GM23338 (cell line): ENCODE results near the gene TEX35. TPM values are rescaled to one million over a fixed set of nuclear protein-coding genes. Genes with fewer than 3 reads are reported as not detected.

Source experiments
- ATAC-seq: fragments of 200-7000 bp; cut with Tn5 transposase; 3 replicates; pipeline ENCODE4 v1.9.1; 2020
- DNase-seq: peaks from one replicate; pipeline ENCODE4 v3.0.0-alpha.2; 2015; ENCODE audit warnings: low spot score
- H2AFZ ChIP-seq: fragments of 200-600 bp; sonication (generic); 2 replicates; pipeline ENCODE4 v1.8.0; 2016; ENCODE audit warnings: antibody characterized with exemption, mild to moderate bottlenecking, moderate library complexity
- H3F3A ChIP-seq: fragments of 200-600 bp; sonication (generic); replicated peaks from 2 replicates; pipeline ENCODE4 v1.8.0; 2017; ENCODE audit warnings: antibody characterized with exemption, mixed run types, low read depth
- H3K27ac ChIP-seq: fragments of 200-600 bp; sonication (generic); 2 replicates; pipeline ENCODE4 v1.6.1; 2016; ENCODE audit warnings: low read depth
- H3K27me3 ChIP-seq: fragments of 200-600 bp; sonication (generic); 2 replicates; pipeline ENCODE4 v1.8.0; 2016; ENCODE audit warnings: mild to moderate bottlenecking, mixed run types, moderate library complexity; ENCODE audit not compliant: insufficient read depth
- H3K36me3 ChIP-seq: fragments of 200-600 bp; sonication (generic); 2 replicates; pipeline ENCODE4 v1.8.0; 2016; ENCODE audit warnings: mild to moderate bottlenecking; ENCODE audit not compliant: insufficient read depth
- H3K4me1 ChIP-seq: fragments of 200-600 bp; sonication (generic); 2 replicates; pipeline ENCODE4 v1.8.0; 2016; ENCODE audit warnings: mild to moderate bottlenecking, moderate library complexity; ENCODE audit not compliant: insufficient read depth
- H3K4me2 ChIP-seq: fragments of 200-600 bp; sonication (generic); 2 replicates; pipeline ENCODE4 v1.7.1; 2017; ENCODE audit warnings: mixed run types
- H3K4me3 ChIP-seq: fragments of 200-600 bp; sonication (generic); 2 replicates; pipeline ENCODE4 v1.6.1; 2016; ENCODE audit warnings: mixed run types
- H3K79me2 ChIP-seq: fragments of 200-600 bp; sonication (generic); replicated peaks from 2 replicates; pipeline ENCODE4 v1.8.0; 2017; ENCODE audit warnings: mild to moderate bottlenecking; ENCODE audit not compliant: insufficient read depth
- H3K9me2 ChIP-seq: fragments of 200-600 bp; sonication (generic); 2 replicates; pipeline ENCODE4 v1.8.0; 2017; ENCODE audit not compliant: insufficient read depth
- H4K20me1 ChIP-seq: fragments of 200-600 bp; sonication (generic); replicated peaks from 2 replicates; pipeline ENCODE4 v1.8.0; 2017; ENCODE audit warnings: mild to moderate bottlenecking; ENCODE audit not compliant: insufficient read depth
- H3K27ac Mint-ChIP-seq: 2 replicates; pipeline ENCODE4 v1.8.0; 2020; ENCODE audit warnings: inconsistent platforms, mild to moderate bottlenecking, moderate library complexity, mixed read lengths
- H3K27me3 Mint-ChIP-seq: 3 replicates; pipeline ENCODE4 v1.8.0; 2022; ENCODE audit warnings: low read depth, mild to moderate bottlenecking, moderate library complexity, mixed read lengths, inconsistent platforms; ENCODE audit not compliant: insufficient read depth, poor library complexity
- H3K36me3 Mint-ChIP-seq: 3 replicates; pipeline ENCODE4 v1.8.0; 2021; ENCODE audit warnings: low read depth, mild to moderate bottlenecking, inconsistent platforms, moderate library complexity, mixed read lengths
- H3K4me1 Mint-ChIP-seq: 3 replicates; pipeline ENCODE4 v1.8.0; 2020; ENCODE audit warnings: mild to moderate bottlenecking, inconsistent platforms, mixed read lengths
- H3K4me3 Mint-ChIP-seq: 3 replicates; pipeline ENCODE4 v1.8.0; 2021; ENCODE audit warnings: moderate library complexity, mild to moderate bottlenecking, inconsistent platforms, mixed read lengths
- H3K9me3 Mint-ChIP-seq: 3 replicates; pipeline ENCODE4 v1.8.0; 2020; ENCODE audit warnings: moderate library complexity, mild to moderate bottlenecking, inconsistent platforms, mixed read lengths
- EZH2 ChIP-seq: fragments of 200-600 bp; sonication (generic); IDR thresholded peaks from one replicate; pipeline ENCODE4 v1.8.0; 2017; ENCODE audit warnings: antibody characterized with exemption, mild to moderate bottlenecking, low read depth; ENCODE audit not compliant: unreplicated experiment
- EZH2phosphoT487 ChIP-seq: fragments of 200-600 bp; sonication (generic); IDR thresholded peaks from one replicate; pipeline ENCODE4 v1.8.1; 2018; ENCODE audit warnings: antibody characterized with exemption; ENCODE audit not compliant: unreplicated experiment
- JUNB ChIP-seq: IDR thresholded peaks from one replicate; pipeline ENCODE4 v1.6.1; 2016; ENCODE audit warnings: antibody characterized with exemption; ENCODE audit not compliant: unreplicated experiment
- POLR2AphosphoS5 ChIP-seq: IDR thresholded peaks from 2 replicates; pipeline ENCODE4 v1.6.1; 2016; ENCODE audit warnings: antibody characterized with exemption, low read depth
- STAT1 ChIP-seq: IDR thresholded peaks from one replicate; pipeline ENCODE4 v1.6.1; 2016; ENCODE audit warnings: antibody characterized with exemption; ENCODE audit not compliant: unreplicated experiment
- ZNF114 ChIP-seq: fragments of 250-450 bp; sonication (Bioruptor Pico); IDR thresholded peaks from 2 replicates; pipeline ENCODE4 v1.5.0; 2020; ENCODE audit warnings: mild to moderate bottlenecking, moderate library complexity
- ZNF331 ChIP-seq: fragments of 250-450 bp; sonication (Bioruptor Pico); IDR thresholded peaks from 2 replicates; pipeline ENCODE4 v1.5.0; 2020; ENCODE audit warnings: low read depth, mild to moderate bottlenecking, moderate library complexity
- polyA plus RNA-seq: library from polyadenylated mRNA; unstranded; fragments of >200 nt; fragmentation: Nextera tagmentation; extraction: Ambion mirVana; gene quantifications from 2 replicates; pipeline ENCODE4 v1.2.1, GENCODE V29; 2016
- total RNA-seq: library from RNA; depleted of rRNA; stranded (reverse); fragments of >200 nt; shearing (Covaris generic); gene quantifications from 2 replicates; pipeline ENCODE4 v1.2.3, GENCODE V29; 2014
- TF ChIP-seq, protein P1 (sequence below): fragments of 250-450 bp; sonication (Bioruptor Pico); IDR thresholded peaks from 2 replicates; pipeline ENCODE4 v1.5.0; 2020; ENCODE audit warnings: mild to moderate bottlenecking, moderate library complexity
- TF ChIP-seq, protein P2 (sequence below), 2 experiments: fragments of 200-600 bp in 1 of 2; sonication (generic) in 1 of 2; conservative IDR thresholded peaks; 2 replicates each; pipeline versions ENCODE4 v1.5.1 to v1.6.1; 2016 to 2017; ENCODE audit warnings: antibody characterized with exemption in 2 of 2, low read depth in 2 of 2, mild to moderate bottlenecking in 2 of 2, moderate library complexity in 1 of 2

The TEX35 gene
- total and polyA plus RNA-seq, 2 experiments from 2014 or later: not detected

DNA sequence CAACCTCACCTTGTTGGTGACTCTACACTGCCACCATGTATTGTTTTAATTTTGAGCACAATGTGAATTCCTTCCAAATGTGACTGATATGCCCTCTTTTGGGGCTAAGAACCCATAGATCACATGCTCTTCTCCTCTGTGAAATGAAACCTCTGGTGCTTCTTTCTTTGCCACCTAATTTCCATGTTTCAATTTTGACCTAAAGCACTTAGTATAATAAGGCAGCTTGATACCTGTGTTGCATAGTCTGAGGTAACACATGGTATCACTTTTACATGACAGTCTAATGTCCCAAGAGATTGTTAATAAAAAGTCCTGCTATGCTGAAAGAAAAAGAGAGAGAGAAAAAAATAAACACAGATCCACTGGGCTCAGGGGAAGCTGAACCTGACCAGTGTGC lies 40.4 kb upstream of the TEX35 start:
- Histone ChIP-seq H3K27ac (no peak overlapping the region), H2AFZ (no peak overlapping the region), H4K20me1 (peaks cover 3% of the 10 kb centered on the region), H3F3A (no peaks in the 10 kb centered on the region), H3K79me2 (no peaks in the 10 kb centered on the region), H3K36me3 (peaks cover 22% of the 10 kb centered on the region; the same call in 1 of the 2 replicates), H3K4me3 (no peak overlapping the region), H3K27me3 (no peaks in the 10 kb centered on the region), H3K9me2 (no peaks in the 10 kb centered on the region), H3K4me2 (no peak overlapping the region), H3K4me1 (peaks cover 19% of the 10 kb centered on the region)
- Mint-ChIP-seq H3K36me3 (peaks cover 25% of the 10 kb centered on the region), H3K4me3 (no peak overlapping the region), H3K9me3 (no peaks in the 10 kb centered on the region), H3K4me1 (peaks cover 21% of the 10 kb centered on the region), H3K27me3 (peaks cover 2% of the 10 kb centered on the region), H3K27ac (no peak overlapping the region; the same call in none of the 2 replicates)
- ATAC-seq: no peak
- DNase-seq: no peak
- TF ChIP-seq, protein P1, sequence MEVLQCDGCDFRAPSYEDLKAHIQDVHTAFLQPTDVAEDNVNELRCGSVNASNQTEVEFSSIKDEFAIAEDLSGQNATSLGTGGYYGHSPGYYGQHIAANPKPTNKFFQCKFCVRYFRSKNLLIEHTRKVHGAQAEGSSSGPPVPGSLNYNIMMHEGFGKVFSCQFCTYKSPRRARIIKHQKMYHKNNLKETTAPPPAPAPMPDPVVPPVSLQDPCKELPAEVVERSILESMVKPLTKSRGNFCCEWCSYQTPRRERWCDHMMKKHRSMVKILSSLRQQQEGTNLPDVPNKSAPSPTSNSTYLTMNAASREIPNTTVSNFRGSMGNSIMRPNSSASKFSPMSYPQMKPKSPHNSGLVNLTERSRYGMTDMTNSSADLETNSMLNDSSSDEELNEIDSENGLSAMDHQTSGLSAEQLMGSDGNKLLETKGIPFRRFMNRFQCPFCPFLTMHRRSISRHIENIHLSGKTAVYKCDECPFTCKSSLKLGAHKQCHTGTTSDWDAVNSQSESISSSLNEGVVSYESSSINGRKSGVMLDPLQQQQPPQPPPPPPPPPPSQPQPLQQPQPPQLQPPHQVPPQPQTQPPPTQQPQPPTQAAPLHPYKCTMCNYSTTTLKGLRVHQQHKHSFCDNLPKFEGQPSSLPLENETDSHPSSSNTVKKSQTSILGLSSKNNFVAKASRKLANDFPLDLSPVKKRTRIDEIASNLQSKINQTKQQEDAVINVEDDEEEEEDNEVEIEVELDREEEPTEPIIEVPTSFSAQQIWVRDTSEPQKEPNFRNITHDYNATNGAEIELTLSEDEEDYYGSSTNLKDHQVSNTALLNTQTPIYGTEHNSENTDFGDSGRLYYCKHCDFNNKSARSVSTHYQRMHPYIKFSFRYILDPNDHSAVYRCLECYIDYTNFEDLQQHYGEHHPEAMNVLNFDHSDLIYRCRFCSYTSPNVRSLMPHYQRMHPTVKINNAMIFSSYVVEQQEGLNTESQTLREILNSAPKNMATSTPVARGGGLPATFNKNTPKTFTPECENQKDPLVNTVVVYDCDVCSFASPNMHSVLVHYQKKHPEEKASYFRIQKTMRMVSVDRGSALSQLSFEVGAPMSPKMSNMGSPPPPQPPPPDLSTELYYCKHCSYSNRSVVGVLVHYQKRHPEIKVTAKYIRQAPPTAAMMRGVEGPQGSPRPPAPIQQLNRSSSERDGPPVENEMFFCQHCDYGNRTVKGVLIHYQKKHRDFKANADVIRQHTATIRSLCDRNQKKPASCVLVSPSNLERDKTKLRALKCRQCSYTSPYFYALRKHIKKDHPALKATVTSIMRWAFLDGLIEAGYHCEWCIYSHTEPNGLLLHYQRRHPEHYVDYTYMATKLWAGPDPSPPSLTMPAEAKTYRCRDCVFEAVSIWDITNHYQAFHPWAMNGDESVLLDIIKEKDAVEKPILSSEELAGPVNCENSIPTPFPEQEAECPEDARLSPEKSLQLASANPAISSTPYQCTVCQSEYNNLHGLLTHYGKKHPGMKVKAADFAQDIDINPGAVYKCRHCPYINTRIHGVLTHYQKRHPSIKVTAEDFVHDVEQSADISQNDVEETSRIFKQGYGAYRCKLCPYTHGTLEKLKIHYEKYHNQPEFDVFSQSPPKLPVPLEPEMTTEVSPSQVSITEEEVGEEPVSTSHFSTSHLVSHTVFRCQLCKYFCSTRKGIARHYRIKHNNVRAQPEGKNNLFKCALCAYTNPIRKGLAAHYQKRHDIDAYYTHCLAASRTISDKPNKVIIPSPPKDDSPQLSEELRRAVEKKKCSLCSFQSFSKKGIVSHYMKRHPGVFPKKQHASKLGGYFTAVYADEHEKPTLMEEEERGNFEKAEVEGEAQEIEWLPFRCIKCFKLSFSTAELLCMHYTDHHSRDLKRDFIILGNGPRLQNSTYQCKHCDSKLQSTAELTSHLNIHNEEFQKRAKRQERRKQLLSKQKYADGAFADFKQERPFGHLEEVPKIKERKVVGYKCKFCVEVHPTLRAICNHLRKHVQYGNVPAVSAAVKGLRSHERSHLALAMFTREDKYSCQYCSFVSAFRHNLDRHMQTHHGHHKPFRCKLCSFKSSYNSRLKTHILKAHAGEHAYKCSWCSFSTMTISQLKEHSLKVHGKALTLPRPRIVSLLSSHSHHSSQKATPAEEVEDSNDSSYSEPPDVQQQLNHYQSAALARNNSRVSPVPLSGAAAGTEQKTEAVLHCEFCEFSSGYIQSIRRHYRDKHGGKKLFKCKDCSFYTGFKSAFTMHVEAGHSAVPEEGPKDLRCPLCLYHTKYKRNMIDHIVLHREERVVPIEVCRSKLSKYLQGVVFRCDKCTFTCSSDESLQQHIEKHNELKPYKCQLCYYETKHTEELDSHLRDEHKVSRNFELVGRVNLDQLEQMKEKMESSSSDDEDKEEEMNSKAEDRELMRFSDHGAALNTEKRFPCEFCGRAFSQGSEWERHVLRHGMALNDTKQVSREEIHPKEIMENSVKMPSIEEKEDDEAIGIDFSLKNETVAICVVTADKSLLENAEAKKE: no peak
- TF ChIP-seq STAT1 (no peak), ZNF331 (CRISPR knock-in tag) (no peak), JUNB (no peak), EZH2phosphoT487 (no peak), EZH2 (no peak), ZNF114 (CRISPR knock-in tag) (no peak), POLR2AphosphoS5 (no peak)
- TF ChIP-seq, protein P2, sequence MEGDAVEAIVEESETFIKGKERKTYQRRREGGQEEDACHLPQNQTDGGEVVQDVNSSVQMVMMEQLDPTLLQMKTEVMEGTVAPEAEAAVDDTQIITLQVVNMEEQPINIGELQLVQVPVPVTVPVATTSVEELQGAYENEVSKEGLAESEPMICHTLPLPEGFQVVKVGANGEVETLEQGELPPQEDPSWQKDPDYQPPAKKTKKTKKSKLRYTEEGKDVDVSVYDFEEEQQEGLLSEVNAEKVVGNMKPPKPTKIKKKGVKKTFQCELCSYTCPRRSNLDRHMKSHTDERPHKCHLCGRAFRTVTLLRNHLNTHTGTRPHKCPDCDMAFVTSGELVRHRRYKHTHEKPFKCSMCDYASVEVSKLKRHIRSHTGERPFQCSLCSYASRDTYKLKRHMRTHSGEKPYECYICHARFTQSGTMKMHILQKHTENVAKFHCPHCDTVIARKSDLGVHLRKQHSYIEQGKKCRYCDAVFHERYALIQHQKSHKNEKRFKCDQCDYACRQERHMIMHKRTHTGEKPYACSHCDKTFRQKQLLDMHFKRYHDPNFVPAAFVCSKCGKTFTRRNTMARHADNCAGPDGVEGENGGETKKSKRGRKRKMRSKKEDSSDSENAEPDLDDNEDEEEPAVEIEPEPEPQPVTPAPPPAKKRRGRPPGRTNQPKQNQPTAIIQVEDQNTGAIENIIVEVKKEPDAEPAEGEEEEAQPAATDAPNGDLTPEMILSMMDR (conservative IDR thresholded peaks at IDR 0.05; ENCODE audit: low read depth in 2 of 2): no peak
